Pons (tissue), 1 donor: Measurements from ENCODE around the gene IQCN.
A peak's percentile ranks its signal among the peaks of the same experiment; 100 is the strongest.

Experiments
- DNase-seq: peaks from one replicate; pipeline ENCODE4 v3.0.0-alpha.2; 2016; ENCODE audit warnings: low spot score

IQCN gene

GRCh38 chr19:18304458-18305310 is 30.4 kb upstream of the IQCN start:
- DNase-seq, result peak; percentile 75

GRCh38 chr19:18304208-18304457 is 29.9 kb upstream of the IQCN start:
- DNase-seq, result peak; percentile 34

GRCh38 chr19:18301718-18302111 is 27.5 kb upstream of the IQCN start:
- DNase-seq, result no peak

- no peak for DNase-seq
Observed at GRCh38 chr19:18300930-18301717, 26.9 kb upstream of the IQCN start.

GRCh38 chr19:18299654-18300053 is 25.4 kb upstream of the IQCN start:
- DNase-seq, result no peak

GRCh38 chr19:18298601-18299000 is 24.3 kb upstream of the IQCN start:
- DNase-seq, result no peak

- DNase-seq, result no peak
Observed at GRCh38 chr19:18297308-18297707, 23.1 kb upstream of the IQCN start.

- DNase-seq, result no peak
Observed at GRCh38 chr19:18295034-18295451, 20.8 kb upstream of the IQCN start.

GRCh38 chr19:18294467-18294864 is 20.2 kb upstream of the IQCN start:
- DNase-seq, result no peak

GRCh38 chr19:18293642-18294466 is 19.6 kb upstream of the IQCN start:
- no peak for DNase-seq

GRCh38 chr19:18292810-18293641 is 18.8 kb upstream of the IQCN start:
- DNase-seq, result peak; percentile 54

GRCh38 chr19:18292462-18292809 is 18.2 kb upstream of the IQCN start:
- no peak for DNase-seq

- DNase-seq, result peak; percentile 71
Observed at GRCh38 chr19:18291590-18292461, 17.6 kb upstream of the IQCN start.

- DNase-seq, result no peak
Observed at GRCh38 chr19:18291019-18291524, 16.8 kb upstream of the IQCN start.

GRCh38 chr19:18290302-18291018 is 16.2 kb upstream of the IQCN start:
- no peak for DNase-seq

GRCh38 chr19:18289471-18290301 is 15.4 kb upstream of the IQCN start:
- DNase-seq, result no peak

- DNase-seq, result no peak
Observed at GRCh38 chr19:18287836-18288772, 13.9 kb upstream of the IQCN start.
